HG03571 (cell line): ENCODE measurements around the gene LANCL2.

ENCODE experiments used
- ATAC-seq: cut with Tn5 transposase; IDR thresholded peaks from one replicate; pipeline ENCODE4 v1.9.1; 2021; ENCODE audit not compliant: unreplicated experiment

Gene LANCL2

GRCh38 chr7:55361560-55361959, 3.6 kb upstream of the LANCL2 start:
- no peak for ATAC-seq

GRCh38 chr7:55362927-55363326, 2.2 kb upstream of the LANCL2 start:
- ATAC-seq, result no peak

- ATAC-seq, result no peak
These were observed 1.6 kb upstream of the LANCL2 start for GRCh38 chr7:55363386-55364170.

GRCh38 chr7:55365675-55366460, 731 bp downstream of the LANCL2 start:
- ATAC-seq, result peak; percentile 75

GRCh38 chr7:55366461-55367070, 1.4 kb downstream of the LANCL2 start:
- peak; percentile 22 for ATAC-seq

GRCh38 chr7:55367283-55367840, 2.2 kb downstream of the LANCL2 start:
- no peak for ATAC-seq

- ATAC-seq, result no peak
These were observed 4.6 kb downstream of the LANCL2 start for GRCh38 chr7:55369427-55370400.

- ATAC-seq, result no peak
These were observed 9.1 kb downstream of the LANCL2 start for GRCh38 chr7:55374213-55374612.

- no peak for ATAC-seq
These were observed 10.1 kb downstream of the LANCL2 start for GRCh38 chr7:55375237-55375636.

GRCh38 chr7:55377162-55377817, 12.2 kb downstream of the LANCL2 start:
- no peak for ATAC-seq

- ATAC-seq, result no peak
These were observed 14.1 kb downstream of the LANCL2 start for GRCh38 chr7:55379285-55379684.

GRCh38 chr7:55381189-55381588, 16.1 kb downstream of the LANCL2 start:
- no peak for ATAC-seq

- no peak for ATAC-seq
These were observed 16.6 kb downstream of the LANCL2 start for GRCh38 chr7:55381696-55382095.

GRCh38 chr7:55382251-55382650, 17.1 kb downstream of the LANCL2 start:
- ATAC-seq, result no peak

- ATAC-seq, result no peak
These were observed 21.4 kb downstream of the LANCL2 start for GRCh38 chr7:55386541-55386940.

GRCh38 chr7:55387062-55387965, 22.2 kb downstream of the LANCL2 start:
- ATAC-seq, result no peak

- ATAC-seq, result no peak
These were observed 31.2 kb downstream of the LANCL2 start for GRCh38 chr7:55396233-55396785.

GRCh38 chr7:55397617-55398016, 32.5 kb downstream of the LANCL2 start:
- no peak for ATAC-seq

GRCh38 chr7:55400191-55400590, 35.1 kb downstream of the LANCL2 start:
- ATAC-seq, result no peak
